Iris pigment epithelial cell (primary cell): ENCODE data around the gene SERPINB6.
"Not testable (repeated sequence)": the region's sequence is repeated elsewhere in the genome, so short reads cannot be mapped to it uniquely, and the experiment has no call there.

ENCODE experiments used
- DNase-seq: peaks from one replicate; pipeline ENCODE4 v3.0.0-alpha.2; 2011; ENCODE audit warnings: low read depth

The SERPINB6 gene

DNA sequence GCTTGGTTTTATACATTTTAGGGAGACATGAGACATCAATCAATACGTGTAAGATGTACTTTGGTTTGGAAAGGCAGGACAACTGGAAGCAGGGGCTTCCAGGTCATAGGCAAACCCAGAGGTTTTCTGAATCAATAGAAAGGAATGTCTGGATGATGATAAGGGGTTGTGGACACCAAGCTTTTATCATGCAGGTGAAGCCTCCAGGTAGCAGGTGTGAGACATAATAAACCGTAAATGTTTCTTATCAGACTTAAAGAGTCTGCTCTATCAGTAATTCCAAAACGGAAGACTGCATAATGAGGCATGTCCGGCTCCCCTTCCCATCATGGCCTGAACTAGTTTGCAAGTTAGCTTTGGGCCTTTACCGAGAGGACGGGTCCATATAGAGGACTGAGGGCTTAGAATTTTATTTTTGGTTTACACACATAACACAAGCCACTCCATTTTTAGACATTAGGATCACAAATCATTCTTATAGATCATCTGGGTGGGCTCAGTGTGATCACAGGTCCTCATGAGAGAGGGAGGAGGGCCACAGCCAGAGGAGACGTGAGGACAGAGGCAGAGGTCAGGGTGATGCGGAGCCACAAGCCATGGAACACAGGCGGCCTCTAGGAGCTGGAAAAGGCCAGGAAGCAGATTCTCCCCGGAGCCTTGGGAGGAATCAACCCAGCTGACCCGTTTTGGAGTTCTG lies 57.6 kb downstream of the SERPINB6 start:
- DNase-seq: no peak

GRCh38 chr6:2911171-2911570 lies 60.2 kb downstream of the SERPINB6 start:
- no peak for DNase-seq

DNA sequence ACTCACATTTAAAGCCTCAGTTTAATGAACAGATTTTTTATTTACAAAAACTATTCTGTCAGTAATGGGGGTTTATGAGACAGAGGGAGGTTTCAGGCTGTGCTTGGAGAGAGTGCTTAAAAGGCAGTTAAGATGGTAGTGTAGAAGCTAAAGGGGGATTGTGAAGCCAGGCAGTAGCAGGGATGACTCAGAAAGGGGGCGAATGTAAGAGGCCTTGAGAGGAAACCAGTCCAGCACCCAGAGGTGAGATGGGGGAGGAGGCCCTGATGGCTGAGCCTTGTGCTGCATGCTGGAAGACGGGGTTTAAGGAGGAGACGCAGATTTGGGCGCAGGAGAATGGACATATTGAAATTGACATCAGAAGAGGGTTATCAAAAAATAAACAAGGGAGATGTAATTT lies 61.6 kb downstream of the SERPINB6 start:
- peak; percentile 51 for DNase-seq

DNA sequence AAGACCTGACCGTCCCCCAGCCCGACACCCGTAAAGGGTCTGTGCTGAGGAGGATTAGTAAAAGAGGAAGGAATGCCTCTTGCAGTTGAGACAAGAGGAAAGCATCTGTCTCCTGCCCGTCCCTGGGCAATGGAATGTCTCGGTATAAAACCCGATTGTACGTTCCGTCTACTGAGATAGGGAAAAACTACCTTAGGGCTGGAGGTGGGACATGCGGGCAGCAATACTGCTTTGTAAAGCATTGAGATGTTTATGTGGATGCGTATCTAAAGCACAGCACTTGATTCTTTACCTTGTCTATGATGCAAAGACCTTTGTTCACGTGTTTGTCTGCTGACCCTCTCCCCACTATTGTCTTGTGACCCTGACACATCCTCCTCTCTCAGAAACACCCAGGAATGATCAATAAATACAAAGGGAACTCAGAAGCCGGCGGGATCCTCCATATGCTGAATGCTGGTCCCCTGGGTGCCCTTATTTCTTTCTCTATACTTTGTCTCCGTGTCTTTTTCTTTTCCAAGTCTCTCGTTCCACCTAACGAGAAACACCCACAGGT lies 62.2 kb downstream of the SERPINB6 start:
- DNase-seq: not testable (repeated sequence)

GRCh38 chr6:2908516-2908915 lies 62.9 kb downstream of the SERPINB6 start:
- peak; percentile 70 for DNase-seq

GRCh38 chr6:2903411-2904185 lies 67.8 kb downstream of the SERPINB6 start:
- not testable (repeated sequence) for DNase-seq

DNA sequence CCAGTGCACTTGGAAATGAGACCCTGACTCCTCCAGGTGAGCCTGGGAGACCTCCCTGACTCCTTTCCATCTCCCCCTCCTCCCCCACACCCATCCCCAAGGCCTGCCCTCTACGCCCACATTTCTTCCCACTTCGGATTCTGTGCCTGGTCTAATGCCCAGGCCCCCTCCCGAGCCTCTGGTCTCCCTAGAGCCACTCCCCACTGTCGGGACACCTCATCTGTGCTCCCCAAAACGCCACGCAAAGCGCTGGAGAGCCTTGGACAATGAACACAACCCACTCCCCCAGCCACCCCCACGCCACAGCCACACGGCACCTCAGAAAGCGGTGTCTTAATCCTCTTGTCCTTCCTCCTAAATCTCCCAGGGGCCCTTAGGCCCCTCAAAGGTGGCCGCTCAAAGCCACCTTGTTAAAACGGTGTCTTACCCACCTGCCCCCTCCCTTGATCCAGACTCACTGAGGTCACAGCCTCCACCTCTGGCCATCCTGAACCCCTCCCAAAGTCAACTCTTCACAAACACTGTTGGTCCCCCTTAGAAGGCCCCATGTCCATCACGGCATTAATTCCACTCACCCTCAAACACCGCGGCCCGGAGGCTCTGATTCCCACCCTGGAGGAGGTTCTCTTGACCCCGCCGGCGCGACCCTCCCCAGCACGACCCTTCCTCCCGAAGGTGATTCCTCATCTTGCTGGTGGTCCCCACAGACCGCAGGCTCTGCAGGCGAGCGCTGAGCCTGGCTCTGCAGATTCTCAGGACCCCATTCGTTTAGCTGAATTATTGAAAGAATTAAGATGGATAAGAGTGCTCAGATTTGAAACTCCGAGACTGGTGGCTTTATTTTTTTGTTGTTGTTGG lies 69.5 kb downstream of the SERPINB6 start:
- DNase-seq: not testable (repeated sequence)

DNA sequence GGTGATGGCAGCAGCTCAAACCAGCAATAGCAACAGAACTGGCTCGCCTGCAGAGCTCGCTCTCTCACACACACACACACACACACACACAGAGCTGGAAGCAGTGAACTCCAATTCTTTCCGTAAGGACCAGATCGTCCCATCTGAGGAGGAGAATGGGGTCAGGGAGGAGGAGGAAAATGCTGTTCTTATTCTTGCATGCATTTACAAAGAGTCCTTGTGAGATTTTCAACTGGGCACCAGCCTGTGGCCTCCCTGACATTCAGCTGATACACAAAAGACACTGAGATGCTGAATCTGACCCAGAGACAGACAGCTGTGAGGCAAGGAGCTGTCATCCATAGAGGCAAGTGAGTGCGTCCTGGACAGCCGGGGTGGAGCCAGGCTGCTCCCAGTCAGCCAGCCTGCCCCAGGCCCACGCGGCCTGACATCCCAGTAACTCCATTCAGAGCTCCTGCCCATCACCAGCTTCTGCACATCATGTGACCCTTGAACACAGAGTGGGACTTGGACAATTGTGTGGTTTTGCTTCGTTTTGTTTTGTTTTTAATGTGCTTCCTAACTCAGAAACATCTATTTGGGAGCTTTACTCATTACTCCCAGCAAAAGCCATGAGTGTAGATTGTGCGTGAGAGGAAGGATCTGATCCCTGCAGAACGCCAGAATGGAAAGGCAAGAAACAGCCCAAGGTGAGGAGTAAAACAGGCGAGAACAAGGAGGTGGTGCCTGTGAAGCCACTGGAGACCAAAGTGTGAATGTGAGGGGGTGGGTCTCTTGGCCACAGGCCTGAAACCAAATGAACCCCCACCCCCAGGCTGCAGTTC lies 70.3 kb downstream of the SERPINB6 start:
- DNase-seq: no peak

GRCh38 chr6:2900221-2900807 lies 71.1 kb downstream of the SERPINB6 start:
- no peak for DNase-seq

DNA sequence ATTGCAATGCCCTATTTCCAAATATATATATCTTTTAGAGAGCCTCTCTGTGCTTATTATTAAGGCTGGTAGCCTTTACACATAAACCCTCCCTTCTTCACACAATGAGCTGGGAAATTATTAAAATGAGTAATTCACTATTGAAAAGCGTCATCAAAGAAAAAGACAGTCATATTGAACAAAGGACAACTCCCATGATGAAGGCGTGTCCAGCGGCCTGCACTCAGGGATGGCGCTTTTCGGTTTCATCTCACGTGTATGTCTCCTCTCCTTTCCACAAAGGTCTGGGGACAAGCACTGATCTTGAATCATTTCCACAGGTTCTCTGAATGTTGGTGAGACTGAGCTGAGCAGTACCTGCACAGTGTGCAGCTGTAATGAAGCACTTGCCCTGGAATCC lies 71.8 kb downstream of the SERPINB6 start:
- DNase-seq: no peak
